GM21576 (cell line): ENCODE results near the gene KLF2.

Experiments
- ATAC-seq: cut with Tn5 transposase; IDR thresholded peaks from one replicate; pipeline ENCODE4 v1.9.1; 2021; ENCODE audit warnings: mild to moderate bottlenecking, moderate library complexity; ENCODE audit not compliant: unreplicated experiment

Gene KLF2

GRCh38 chr19:16375157-16375935, 50.7 kb downstream of the KLF2 start:
- ATAC-seq, result no peak

- no peak for ATAC-seq
These were observed 51.2 kb downstream of the KLF2 start for GRCh38 chr19:16375936-16376185.

GRCh38 chr19:16376241-16376640, 51.6 kb downstream of the KLF2 start:
- ATAC-seq, result no peak

- no peak for ATAC-seq
These were observed 52.0 kb downstream of the KLF2 start for GRCh38 chr19:16376649-16377048.

GRCh38 chr19:16377521-16377920, 52.9 kb downstream of the KLF2 start:
- no peak for ATAC-seq
